H9 (cell line): Measurements from ENCODE around the gene IPO9. TPM values are rescaled to one million over a fixed set of nuclear protein-coding genes. Genes with fewer than 3 reads are reported as not detected.

Experiments used
- DNase-seq: peaks from one replicate; pipeline ENCODE4 v3.0.0-alpha.2; 2017
- H2AFZ ChIP-seq: one replicate; pipeline ENCODE4 v1.6.1; 2013; ENCODE audit warnings: mild to moderate bottlenecking, low read length, control low read depth, moderate library complexity
- H2AK5ac ChIP-seq: 2 replicates; pipeline ENCODE4 v1.6.1; 2013; ENCODE audit warnings: low read length, control low read depth, mixed read lengths; ENCODE audit not compliant: insufficient read length
- H2BK120ac ChIP-seq: one replicate; pipeline ENCODE4 v1.6.1; 2013; ENCODE audit warnings: low read depth, mild to moderate bottlenecking, low read length, control low read depth, inconsistent platforms; ENCODE audit not compliant: poor library complexity, severe bottlenecking
- H2BK12ac ChIP-seq: 2 replicates; pipeline ENCODE4 v1.6.1; 2013; ENCODE audit warnings: low read length, control low read depth, mixed read lengths, low read depth; ENCODE audit not compliant: insufficient read length
- H2BK15ac ChIP-seq: 2 replicates; pipeline ENCODE4 v1.6.1; 2013; ENCODE audit warnings: low read depth, low read length, control low read depth
- H2BK20ac ChIP-seq: one replicate; pipeline ENCODE4 v1.6.1; 2013; ENCODE audit warnings: low read depth, mild to moderate bottlenecking, low read length, control low read depth, inconsistent platforms; ENCODE audit not compliant: poor library complexity, severe bottlenecking
- H2BK5ac ChIP-seq: 2 replicates; pipeline ENCODE4 v1.6.1; 2013; ENCODE audit warnings: low read length, control low read depth, mixed read lengths; ENCODE audit not compliant: insufficient read length
- H3K14ac ChIP-seq: 2 replicates; pipeline ENCODE4 v1.6.1; 2013; ENCODE audit warnings: low read length, control low read depth; ENCODE audit not compliant: insufficient read depth
- H3K18ac ChIP-seq: 2 replicates; pipeline ENCODE4 v1.6.1; 2013; ENCODE audit warnings: low read depth, mild to moderate bottlenecking, mixed read lengths, low read length, control low read depth; ENCODE audit not compliant: insufficient read length
- H3K23ac ChIP-seq: 2 replicates; pipeline ENCODE4 v1.6.1; 2013; ENCODE audit warnings: low read length, control low read depth, mixed read lengths, low read depth; ENCODE audit not compliant: insufficient read length
- H3K23me2 ChIP-seq: 2 replicates; pipeline ENCODE4 v1.6.1; 2013; ENCODE audit warnings: low read depth, mild to moderate bottlenecking, mixed read lengths, low read length, control low read depth; ENCODE audit not compliant: insufficient read length, poor library complexity, severe bottlenecking
- H3K27ac ChIP-seq: 2 replicates; pipeline ENCODE4 v1.5.1; 2013; ENCODE audit warnings: low read length, control low read depth, mixed read lengths, low read depth; ENCODE audit not compliant: insufficient read length
- H3K27me3 ChIP-seq: 2 replicates; pipeline ENCODE4 v1.6.1; 2013; ENCODE audit warnings: low read length, control low read depth, inconsistent platforms; ENCODE audit not compliant: insufficient read depth
- H3K4ac ChIP-seq: 2 replicates; pipeline ENCODE4 v1.6.1; 2013; ENCODE audit warnings: low read depth, mild to moderate bottlenecking, control low read depth, inconsistent platforms, low read length, moderate library complexity
- H3K4me1 ChIP-seq: 2 replicates; pipeline ENCODE4 v1.6.1; 2013; ENCODE audit warnings: low read length, control low read depth, inconsistent platforms; ENCODE audit not compliant: insufficient read depth
- H3K4me2 ChIP-seq: 2 replicates; pipeline ENCODE4 v1.6.1; 2013; ENCODE audit warnings: low read length, control low read depth, mixed read lengths; ENCODE audit not compliant: insufficient read length, insufficient read depth
- H3K56ac ChIP-seq: 2 replicates; pipeline ENCODE4 v1.6.1; 2013; ENCODE audit warnings: low read depth, mild to moderate bottlenecking, mixed read lengths, low read length, control low read depth; ENCODE audit not compliant: insufficient read length
- H3K79me1 ChIP-seq: 2 replicates; pipeline ENCODE4 v1.6.1; 2013; ENCODE audit warnings: low read depth, mild to moderate bottlenecking, moderate library complexity, low read length, control low read depth, inconsistent platforms; ENCODE audit not compliant: insufficient read depth, poor library complexity, severe bottlenecking
- H3K79me2 ChIP-seq: 2 replicates; pipeline ENCODE4 v1.6.1; 2013; ENCODE audit warnings: low read length, control low read depth, inconsistent platforms; ENCODE audit not compliant: insufficient read depth
- H3K9ac ChIP-seq: 2 replicates; pipeline ENCODE4 v1.6.1; 2013; ENCODE audit warnings: low read length, control low read depth, mixed read lengths; ENCODE audit not compliant: insufficient read length; ENCODE audit errors: extremely low read depth
- H3K9me3 ChIP-seq: one replicate; pipeline ENCODE4 v1.6.1; 2013; ENCODE audit warnings: low read depth, low read length, inconsistent platforms; ENCODE audit not compliant: control insufficient read depth
- H3T11ph ChIP-seq: one replicate; pipeline ENCODE4 v1.6.1; 2013; ENCODE audit warnings: mild to moderate bottlenecking, low read length, control low read depth, inconsistent platforms
- H4K20me1 ChIP-seq: one replicate; pipeline ENCODE4 v1.6.1; 2013; ENCODE audit not compliant: control insufficient read depth, insufficient read length, insufficient read depth
- H4K5ac ChIP-seq: 2 replicates; pipeline ENCODE4 v1.6.1; 2013; ENCODE audit warnings: low read depth, mild to moderate bottlenecking, mixed read lengths, low read length, control low read depth; ENCODE audit not compliant: insufficient read length
- H4K8ac ChIP-seq: replicated peaks from 2 replicates; pipeline ENCODE4 v1.6.1; 2013; ENCODE audit warnings: low read length, control low read depth, mixed read lengths, low read depth; ENCODE audit not compliant: insufficient read length
- H4K91ac ChIP-seq: 2 replicates; pipeline ENCODE4 v1.6.1; 2013; ENCODE audit warnings: low read depth, mild to moderate bottlenecking, moderate library complexity, mixed read lengths, low read length, control low read depth; ENCODE audit not compliant: insufficient read length
- H3K27ac Mint-ChIP-seq, 3 experiments: 2 replicates in 2 of 3; 3 replicates in 1 of 3; pipeline ENCODE4 v1.8.0; 2020 to 2021; ENCODE audit warnings: mixed read lengths in 3 of 3, mild to moderate bottlenecking in 1 of 3, moderate library complexity in 1 of 3
- H3K27me3 Mint-ChIP-seq: 2 replicates; pipeline ENCODE4 v1.8.0; 2021; ENCODE audit warnings: low read depth, mild to moderate bottlenecking, moderate library complexity, mixed read lengths
- H3K36me3 Mint-ChIP-seq, 3 experiments: 2 replicates in 2 of 3; 3 replicates in 1 of 3; pipeline ENCODE4 v1.8.0; 2020 to 2021; ENCODE audit warnings: low read depth in 3 of 3, mixed read lengths in 3 of 3; ENCODE audit not compliant: insufficient read depth in 1 of 3
- H3K4me1 Mint-ChIP-seq, 2 experiments: 2 replicates each; pipeline ENCODE4 v1.8.0; 2020; ENCODE audit warnings: mixed read lengths in 2 of 2
- H3K4me3 Mint-ChIP-seq, 2 experiments: 2 replicates in 1 of 2; 3 replicates in 1 of 2; pipeline ENCODE4 v1.8.0; 2020 to 2021; ENCODE audit warnings: mild to moderate bottlenecking in 2 of 2, mixed read lengths in 2 of 2, moderate library complexity in 1 of 2
- H3K9me3 Mint-ChIP-seq, 2 experiments: 2 replicates in 1 of 2; 3 replicates in 1 of 2; pipeline ENCODE4 v1.8.0; 2020; ENCODE audit warnings: mild to moderate bottlenecking in 2 of 2, mixed read lengths in 2 of 2, moderate library complexity in 1 of 2
- CTCF ChIP-seq: fragments of 200-600 bp; sonication (generic); conservative IDR thresholded peaks from 3 replicates; pipeline ENCODE4 v1.8.0; 2021; ENCODE audit warnings: antibody characterized with exemption, mild to moderate bottlenecking
- WGBS: extraction: QIAGEN DNeasy Blood & Tissue Kit; methylation state at CpG from one replicate; pipeline ENCODE4 v1.1.7; 2013; ENCODE audit warnings: missing lambda C conversion rate, low lambda C conversion rate, mixed read lengths; ENCODE audit not compliant: insufficient read length; ENCODE audit errors: extremely low coverage; 5-methylcytosine and 5-hydroxymethylcytosine counted together
- total RNA-seq: library from RNA; stranded (reverse); gene quantifications from 2 replicates; pipeline ENCODE4 v1.2.1, GENCODE V29; 2021

The IPO9 gene
- total RNA-seq, 1 experiment from 2014 or later = 104 TPM

- Mint-ChIP-seq H3K36me3 (peaks cover 9 to 27% (median 20%) of the 10 kb centered on the region in 3 experiments; a peak in 6 of 7 replicates), H3K9me3 (no peaks in the 10 kb centered on the region), H3K4me1 (peaks cover 27 to 28% of the 10 kb centered on the region in 2 experiments), H3K27me3 (no peaks in the 10 kb centered on the region), H3K27ac (no peak overlapping the region), H3K4me3 (no peak overlapping the region)
- Histone ChIP-seq H3K23ac (no peak overlapping the region), H3K4me1 (peaks cover 6% of the 10 kb centered on the region; the same call in 1 of the 2 replicates), H3K79me2 (peaks cover 34% of the 10 kb centered on the region; the same call in 1 of the 2 replicates), H3K9ac (no peak overlapping the region), H3T11ph (no peak overlapping the region), H4K20me1 (no peaks in the 10 kb centered on the region), H2AK5ac (no peak overlapping the region), H3K9me3 (no peaks in the 10 kb centered on the region), H3K18ac (no peak overlapping the region), H3K56ac (no peak overlapping the region), H2BK15ac (no peak overlapping the region), H3K4me2 (no peak overlapping the region), H4K8ac (no peak overlapping the region), H2AFZ (no peak overlapping the region), H3K23me2 (no peaks in the 10 kb centered on the region), H3K27me3 (no peaks in the 10 kb centered on the region), H4K91ac (no peak overlapping the region), H3K14ac (no peak overlapping the region), H2BK120ac (no peak overlapping the region), H2BK5ac (no peak overlapping the region), H3K79me1 (peaks cover 3% of the 10 kb centered on the region), H2BK20ac (no peak overlapping the region), H3K4ac (no peak overlapping the region), H3K27ac (no peak overlapping the region), H2BK12ac (no peak overlapping the region), H4K5ac (no peak overlapping the region)
- no CpG with 5 or more reads among the region's 2 CpGs for WGBS
- no peak for TF ChIP-seq CTCF
- no peak for DNase-seq
Observed at GRCh38 chr1:201841265-201841912, 12.4 kb downstream of the IPO9 start.
